BJ (cell line): Measurements from ENCODE around the gene MASP2. TPM values are rescaled to one million over a fixed set of nuclear protein-coding genes. Genes with fewer than 3 reads are reported as not detected.
"Not testable (repeated sequence)": the region's sequence is repeated elsewhere in the genome, so short reads cannot be mapped to it uniquely, and the experiment has no call there.

Source experiments
- CTCF ChIA-PET: fragments of 350-600 bp; formaldehyde crosslinking; extraction: SDS; loops from one replicate; lab custom pipeline; 2021; ENCODE audit warnings: antibody characterized with exemption, inconsistent platforms; lab: Yijun Ruan, JAX
- POLR2A ChIA-PET: fragments of 300-600 bp; sonication (Branson Sonifier 250); formaldehyde crosslinking; extraction: SDS; loops from one replicate; lab custom pipeline; 2021; ENCODE audit warnings: antibody characterized with exemption; lab: Charles Lee
- DNase-seq: peaks from one replicate; pipeline ENCODE4 v3.0.0-alpha.2; 2011; ENCODE audit warnings: low read depth
- H3K27me3 ChIP-seq: 2 replicates; pipeline ENCODE4 v1.6.0; 2011; ENCODE audit warnings: low read length; ENCODE audit not compliant: control insufficient read depth, insufficient read depth
- H3K36me3 ChIP-seq: 2 replicates; pipeline ENCODE4 v1.5.1; 2011; ENCODE audit warnings: low read length; ENCODE audit not compliant: control insufficient read depth, insufficient read depth
- H3K4me3 ChIP-seq: 2 replicates; pipeline ENCODE4 v1.5.1; 2011; ENCODE audit warnings: low read depth, mild to moderate bottlenecking, control low read depth, low read length
- CTCF ChIP-seq: IDR thresholded peaks from 2 replicates; pipeline ENCODE4 v1.5.1; 2011; ENCODE audit warnings: low read depth, mild to moderate bottlenecking, control low read depth, inconsistent platforms, low read length, moderate library complexity; ENCODE audit not compliant: insufficient read depth
- polyA plus RNA-seq: library from polyadenylated mRNA; depleted of rRNA; stranded (reverse); fragments of >200 nt; gene quantifications from 2 replicates; pipeline ENCODE4 v1.2.3, GENCODE V29; 2011

Gene MASP2
- polyA plus RNA-seq, 1 experiment, result not detected

GRCh38 chr1:10996100-10996499 lies 50.9 kb downstream of the MASP2 start:
- ChIA-PET CTCF (no interaction called here), POLR2A (no interaction called here)
- H3K27me3 ChIP-seq, result peaks cover 3% of the 10 kb centered on the region
- no peak for TF ChIP-seq CTCF
- H3K4me3 ChIP-seq, result no peak overlapping the region
- DNase-seq, result no peak
- H3K36me3 ChIP-seq, result no peaks in the 10 kb centered on the region

GRCh38 chr1:10992864-10993263 lies 54.2 kb downstream of the MASP2 start:
- Histone ChIP-seq H3K4me3 (no peak overlapping the region), H3K36me3 (no peaks in the 10 kb centered on the region), H3K27me3 (peaks cover 3% of the 10 kb centered on the region)
- ChIA-PET POLR2A (no interaction called here), CTCF (interaction anchor here (0.6 kb wide), 1 partner anchor 49 kb away, joined by 3 read pairs; no protein-coding TSS in a partner anchor)
- DNase-seq, result no peak
- TF ChIP-seq CTCF, result no peak

- H3K27me3 ChIP-seq, H3K36me3 ChIP-seq, H3K4me3 ChIP-seq, DNase-seq, POLR2A ChIA-PET, CTCF ChIA-PET: not testable (repeated sequence)
Measured at GRCh38 chr1:10992004-10992403, 55.0 kb downstream of the MASP2 start.

DNA sequence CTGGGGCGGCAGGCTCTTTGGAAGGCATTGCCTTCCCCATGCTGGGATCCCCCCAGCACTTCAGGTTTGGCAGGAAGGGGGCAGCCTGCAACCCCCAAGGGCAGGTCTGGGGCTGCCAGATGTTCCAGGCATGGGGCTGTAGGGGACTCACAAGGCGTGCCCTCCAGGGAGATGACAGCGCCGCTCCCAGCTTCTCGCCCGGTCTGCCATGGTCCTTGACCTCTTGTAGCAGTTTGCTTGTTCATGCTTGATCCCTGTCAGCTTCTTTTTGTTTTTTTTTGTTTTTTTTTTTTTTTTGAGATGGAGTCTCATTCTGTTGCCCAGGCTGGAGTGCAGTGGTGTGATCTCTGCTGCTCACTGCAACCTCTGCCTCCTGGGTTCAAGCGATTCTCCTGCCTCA lies 56.2 kb downstream of the MASP2 start:
- no peak for TF ChIP-seq CTCF
- Histone ChIP-seq H3K36me3 (no peaks in the 10 kb centered on the region), H3K4me3 (no peak overlapping the region), H3K27me3 (peaks cover 3% of the 10 kb centered on the region)
- DNase-seq, result no peak
- ChIA-PET POLR2A (no interaction called here), CTCF (no interaction called here)

GRCh38 chr1:10989920-10990516 lies 57.0 kb downstream of the MASP2 start:
- POLR2A ChIA-PET, H3K36me3 ChIP-seq, DNase-seq, H3K27me3 ChIP-seq, H3K4me3 ChIP-seq: not testable (repeated sequence)
- CTCF ChIA-PET, result interaction anchor here (0.6 kb wide), 1 partner anchor 483 kb away, joined by 3 read pairs; no protein-coding TSS in a partner anchor

DNA sequence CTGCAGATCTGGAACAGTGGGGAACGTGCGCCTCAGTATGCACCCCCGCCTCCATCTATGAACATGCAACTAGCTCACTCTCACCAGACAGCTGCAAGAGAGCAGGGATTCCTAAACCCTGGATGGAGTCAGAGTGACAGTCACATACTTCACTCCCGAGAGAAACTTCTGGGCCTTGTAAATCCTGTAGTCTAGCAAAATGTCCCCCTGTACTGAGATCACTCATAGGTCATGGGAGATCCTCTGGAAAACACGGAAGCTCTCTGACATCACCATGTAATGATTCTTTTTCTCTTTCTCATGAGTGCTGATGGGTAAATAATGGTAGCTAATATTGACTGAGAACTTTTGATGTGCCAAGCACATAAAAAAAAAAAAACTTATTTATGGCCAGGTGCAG lies 57.9 kb downstream of the MASP2 start:
- ChIA-PET POLR2A (no interaction called here), CTCF (no interaction called here)
- H3K36me3 ChIP-seq, result no peaks in the 10 kb centered on the region
- H3K27me3 ChIP-seq, result peaks cover 3% of the 10 kb centered on the region
- no peak overlapping the region for H3K4me3 ChIP-seq
- no peak for DNase-seq
- no peak for TF ChIP-seq CTCF
